ENCODE data around the gene ANKRD40CL. TPM values are rescaled to one million over a fixed set of nuclear protein-coding genes. Genes with fewer than 3 reads are reported as not detected.
"Not testable (repeated sequence)": the region's sequence is repeated elsewhere in the genome, so short reads cannot be mapped to it uniquely, and the experiment has no call there.

The ANKRD40CL gene
- total RNA-seq, 1 experiment from 2014 or later: not detected

- H3K4me1 ChIP-seq (replicated peaks): peaks cover 16% of the 10 kb centered on the region
- no peak overlapping the region for H3K27ac ChIP-seq
- peaks cover 42% of the 10 kb centered on the region for H3K36me3 ChIP-seq
- no peak overlapping the region for H3K4me3 ChIP-seq
- no peak for DNase-seq (ENCODE audit: low read depth in 1 of 2, low spot score in 2 of 2)
- H3K27me3 ChIP-seq (replicated peaks): no peaks in the 10 kb centered on the region
- no peaks in the 10 kb centered on the region for H3K9me3 ChIP-seq (replicated peaks)
Measured at GRCh38 chr17:50725769-50726655, 41.3 kb downstream of the ANKRD40CL start.

GRCh38 chr17:50724622-50725021, 42.7 kb downstream of the ANKRD40CL start:
- not testable (repeated sequence) for H3K4me3 ChIP-seq; DNase-seq (ENCODE audit: low read depth in 1 of 2, low spot score in 2 of 2); H3K9me3 ChIP-seq (replicated peaks); H3K27ac ChIP-seq; H3K27me3 ChIP-seq (replicated peaks)
- H3K36me3 ChIP-seq: peaks cover 48% of the 10 kb centered on the region
- peaks cover 18% of the 10 kb centered on the region for H3K4me1 ChIP-seq (replicated peaks)

GRCh38 chr17:50722746-50723145, 44.6 kb downstream of the ANKRD40CL start:
- Histone ChIP-seq H3K4me3 (no peak overlapping the region), H3K27ac (no peak overlapping the region), H3K4me1 (replicated peaks) (peaks cover 23% of the 10 kb centered on the region), H3K36me3 (peaks cover 48% of the 10 kb centered on the region), H3K9me3 (replicated peaks) (no peaks in the 10 kb centered on the region), H3K27me3 (replicated peaks) (no peaks in the 10 kb centered on the region)
- no peak for DNase-seq (ENCODE audit: low read depth in 1 of 2, low spot score in 2 of 2)

- H3K27me3 ChIP-seq (replicated peaks): no peaks in the 10 kb centered on the region
- peaks cover 23% of the 10 kb centered on the region for H3K4me1 ChIP-seq (replicated peaks)
- H3K36me3 ChIP-seq: peaks cover 41% of the 10 kb centered on the region
- no peak overlapping the region for H3K27ac ChIP-seq
- DNase-seq (ENCODE audit: low read depth in 1 of 2, low spot score in 2 of 2): peak in 1 of 2 experiments; percentile 18
- H3K9me3 ChIP-seq (replicated peaks): no peaks in the 10 kb centered on the region
- peak overlapping the region; percentile 89 for H3K4me3 ChIP-seq
Measured at GRCh38 chr17:50721194-50722010, 45.9 kb downstream of the ANKRD40CL start.

- H3K36me3 ChIP-seq: peaks cover 29% of the 10 kb centered on the region
- H3K4me1 ChIP-seq (replicated peaks): peaks cover 23% of the 10 kb centered on the region
- no peaks in the 10 kb centered on the region for H3K9me3 ChIP-seq (replicated peaks)
- H3K27me3 ChIP-seq (replicated peaks): no peaks in the 10 kb centered on the region
- peak in 1 of 2 experiments; percentile 28 for DNase-seq (ENCODE audit: low read depth in 1 of 2, low spot score in 2 of 2)
- H3K4me3 ChIP-seq: peak overlapping the region; percentile 89
- peak overlapping the region; percentile 95 for H3K27ac ChIP-seq
Measured at GRCh38 chr17:50719924-50720794, 47.2 kb downstream of the ANKRD40CL start.

- peak; percentile 96 to 99 for DNase-seq (ENCODE audit: low read depth in 1 of 2, low spot score in 2 of 2)
- Histone ChIP-seq H3K27me3 (replicated peaks) (no peaks in the 10 kb centered on the region), H3K9me3 (replicated peaks) (no peaks in the 10 kb centered on the region), H3K4me1 (replicated peaks) (peaks cover 23% of the 10 kb centered on the region), H3K36me3 (peaks cover 24% of the 10 kb centered on the region), H3K4me3 (peak within 1 kb of the TSS; percentile 89), H3K27ac (peak within 1 kb of the TSS; percentile 95)
Measured at GRCh38 chr17:50719144-50719923, 48.0 kb downstream of the ANKRD40CL start, which contains the start of gene LUC7L3. Gene LUC7L3 (plus strand): TSS chr17:50719603. CDS start chr17:50719733, 130 bp downstream.

GRCh38 chr17:50715471-50715870, 51.8 kb downstream of the ANKRD40CL start:
- Histone ChIP-seq H3K36me3 (peaks cover 6% of the 10 kb centered on the region), H3K27me3 (replicated peaks) (no peaks in the 10 kb centered on the region), H3K4me1 (replicated peaks) (peaks cover 5% of the 10 kb centered on the region), H3K4me3 (no peak overlapping the region), H3K27ac (no peak overlapping the region), H3K9me3 (replicated peaks) (no peaks in the 10 kb centered on the region)
- no peak for DNase-seq (ENCODE audit: low read depth in 1 of 2, low spot score in 2 of 2)

- H3K36me3 ChIP-seq: no peaks in the 10 kb centered on the region; the same call in 1 of the 2 replicates
- H3K4me1 ChIP-seq (replicated peaks): peaks cover 14% of the 10 kb centered on the region
- no peak for DNase-seq (ENCODE audit: low read depth in 1 of 2, low spot score in 2 of 2)
- H3K27ac ChIP-seq: no peak overlapping the region
- no peaks in the 10 kb centered on the region for H3K27me3 ChIP-seq (replicated peaks)
- no peaks in the 10 kb centered on the region for H3K9me3 ChIP-seq (replicated peaks)
- no peak overlapping the region for H3K4me3 ChIP-seq
Measured at GRCh38 chr17:50712641-50713040, 54.7 kb downstream of the ANKRD40CL start.

Other genes starting within 250 kb of the ANKRD40CL start
- gene EPN3, start 234.8 kb downstream of the ANKRD40CL start, total RNA-seq (2014; rRNA removed; shearing (Covaris generic)): 0.03 TPM in 1 of 2 replicates, not detected in the other
- 35.7 and 50.7 TPM in 2 replicates for gene SPATA20, start 220.3 kb downstream of the ANKRD40CL start, total RNA-seq (2014; rRNA removed; shearing (Covaris generic))
- 0.13 TPM in 1 of 2 replicates, not detected in the other for gene CACNA1G, start 206.8 kb downstream of the ANKRD40CL start, total RNA-seq (2014; rRNA removed; shearing (Covaris generic))
- gene ABCC3, start 132.6 kb downstream of the ANKRD40CL start, total RNA-seq (2014; rRNA removed; shearing (Covaris generic)): 7.6 and 9.6 TPM in 2 replicates
- 69.1 and 83.1 TPM in 2 replicates for gene ANKRD40, start 59.6 kb downstream of the ANKRD40CL start, total RNA-seq (2014; rRNA removed; shearing (Covaris generic))
- 46.4 and 49.6 TPM in 2 replicates for gene LUC7L3, start 47.9 kb downstream of the ANKRD40CL start, total RNA-seq (2014; rRNA removed; shearing (Covaris generic))
- not detected in 2 replicates for gene WFIKKN2, start 68.1 kb upstream of the ANKRD40CL start, total RNA-seq (2014; rRNA removed; shearing (Covaris generic))
- 0.28 and 3.1 TPM in 2 replicates for gene TOB1, start 98.8 kb upstream of the ANKRD40CL start, total RNA-seq (2014; rRNA removed; shearing (Covaris generic))